Measurements from ENCODE around the gene TMEM247.
"Not testable (repeated sequence)": the region's sequence is repeated elsewhere in the genome, so short reads cannot be mapped to it uniquely, and the experiment has no call there.

Gene TMEM247

GRCh38 chr2:46459694-46460093 lies 19.7 kb upstream of the TMEM247 start:
- no peak for DNase-seq

- no peak for DNase-seq
These were observed 19.0 kb upstream of the TMEM247 start for GRCh38 chr2:46460241-46460921.

GRCh38 chr2:46461011-46461674 lies 18.2 kb upstream of the TMEM247 start:
- peak; percentile 15 to 52 for DNase-seq

- DNase-seq = no peak
These were observed 17.6 kb upstream of the TMEM247 start for GRCh38 chr2:46461709-46462171.

GRCh38 chr2:46462936-46463335 lies 16.4 kb upstream of the TMEM247 start:
- DNase-seq = no peak

- no peak for DNase-seq
These were observed 10.2 kb upstream of the TMEM247 start for GRCh38 chr2:46469116-46469515.

- DNase-seq = no peak
These were observed 9.7 kb upstream of the TMEM247 start for GRCh38 chr2:46469700-46470099.

GRCh38 chr2:46470114-46470628 lies 9.2 kb upstream of the TMEM247 start:
- DNase-seq = no peak

GRCh38 chr2:46471019-46471583 lies 8.3 kb upstream of the TMEM247 start:
- no peak for DNase-seq

GRCh38 chr2:46471697-46472096 lies 7.7 kb upstream of the TMEM247 start:
- DNase-seq = no peak

GRCh38 chr2:46472165-46472564 lies 7.2 kb upstream of the TMEM247 start:
- not testable (repeated sequence) for DNase-seq

GRCh38 chr2:46477462-46477861 lies 1.9 kb upstream of the TMEM247 start:
- DNase-seq = not testable (repeated sequence)

- DNase-seq = no peak
These were observed 1.4 kb upstream of the TMEM247 start for GRCh38 chr2:46477925-46478324.

- no peak for DNase-seq
These were observed 1.2 kb downstream of the TMEM247 start for GRCh38 chr2:46480562-46480961.

GRCh38 chr2:46481198-46482193 lies 2.1 kb downstream of the TMEM247 start:
- DNase-seq = peak; percentile 47 to 80

- DNase-seq = no peak
These were observed 3.1 kb downstream of the TMEM247 start for GRCh38 chr2:46482490-46482889.

- no peak for DNase-seq
These were observed 5.6 kb downstream of the TMEM247 start for GRCh38 chr2:46485002-46485401.

GRCh38 chr2:46486436-46486835 lies 7.1 kb downstream of the TMEM247 start:
- no peak for DNase-seq

GRCh38 chr2:46487667-46488335 lies 8.4 kb downstream of the TMEM247 start:
- DNase-seq = no peak

GRCh38 chr2:46488389-46488788 lies 9.0 kb downstream of the TMEM247 start:
- no peak for DNase-seq

GRCh38 chr2:46489423-46490174 lies 10.2 kb downstream of the TMEM247 start:
- DNase-seq = no peak

Measured in NCI-H2081 (cell line).